CD14-positive monocyte (primary cell): Measurements from ENCODE around the gene C22orf23. TPM values are rescaled to one million over a fixed set of nuclear protein-coding genes. Genes with fewer than 3 reads are reported as not detected.
A peak's percentile ranks its signal among the peaks of the same experiment; 100 is the strongest.

Experiments used
- DNase-seq, 3 donors: peaks; one replicate each; pipeline ENCODE4 v3.0.0-alpha.2; 2011 to 2022
- H2AFZ ChIP-seq: 2 replicates; pipeline ENCODE4 v1.6.0; 2012; ENCODE audit warnings: mild to moderate bottlenecking, low read depth, low read length, inconsistent platforms; ENCODE audit not compliant: insufficient read depth, poor library complexity, severe bottlenecking
- H3K27ac ChIP-seq, 2 donors: 1 replicate in 1 of 2; 2 replicates in 1 of 2; pipeline ENCODE4 v1.5.1; 2012 to 2013; ENCODE audit warnings: low read length in 2 of 2, control low read depth in 1 of 2, inconsistent platforms in 1 of 2, low read depth in 1 of 2, mild to moderate bottlenecking in 1 of 2
- H3K27me3 ChIP-seq, 2 donors: one replicate each; pipeline versions ENCODE4 v1.6.0 to v1.6.1; 2011 to 2013; ENCODE audit warnings: low read length in 2 of 2; ENCODE audit not compliant: control insufficient read depth in 2 of 2, insufficient read depth in 2 of 2
- H3K36me3 ChIP-seq, 2 donors: replicated peaks in 1 of 2; 1 replicate in 1 of 2; 2 replicates in 1 of 2; pipeline versions ENCODE4 v1.5.1 to v1.6.1; 2012 to 2013; ENCODE audit warnings: low read length in 2 of 2, control low read depth in 1 of 2, inconsistent platforms in 1 of 2, mild to moderate bottlenecking in 1 of 2; ENCODE audit not compliant: insufficient read depth in 2 of 2, control insufficient read depth in 1 of 2
- H3K4me1 ChIP-seq, 2 donors: 1 replicate in 1 of 2; 2 replicates in 1 of 2; pipeline versions ENCODE4 v1.5.1 to v1.6.1; 2012 to 2013; ENCODE audit warnings: low read length in 2 of 2, control low read depth in 1 of 2, inconsistent platforms in 1 of 2, mild to moderate bottlenecking in 1 of 2, moderate library complexity in 1 of 2; ENCODE audit not compliant: insufficient read depth in 2 of 2, control insufficient read depth in 1 of 2
- H3K4me2 ChIP-seq: replicated peaks from 2 replicates; pipeline ENCODE3; 2012; ENCODE audit warnings: low read length, moderate library complexity, mild to moderate bottlenecking; ENCODE audit not compliant: poor library complexity, severe bottlenecking; ENCODE audit errors: extremely low read depth
- H3K4me3 ChIP-seq, 3 experiments: fragments of 200-600 bp in 1 of 3; sonication (generic) in 1 of 3; replicated peaks in 1 of 3; 1 replicate in 2 of 3; 2 replicates in 1 of 3; pipeline ENCODE4 v1.5.1; 2011 to 2013; ENCODE audit warnings: low read length in 3 of 3, mild to moderate bottlenecking in 3 of 3, control low read depth in 2 of 3, low read depth in 2 of 3, inconsistent platforms in 1 of 3, moderate library complexity in 1 of 3
- H3K79me2 ChIP-seq: 2 replicates; pipeline ENCODE4 v1.6.0; 2012; ENCODE audit warnings: mild to moderate bottlenecking, control low read depth, inconsistent platforms, low read length, moderate library complexity; ENCODE audit not compliant: insufficient read depth
- H3K9ac ChIP-seq: 2 replicates; pipeline ENCODE4 v1.6.0; 2017; ENCODE audit warnings: low read length, mild to moderate bottlenecking; ENCODE audit not compliant: insufficient read depth, poor library complexity, severe bottlenecking
- H3K9me3 ChIP-seq, 2 donors: replicated peaks in 1 of 2; 1 replicate in 1 of 2; 2 replicates in 1 of 2; pipeline versions ENCODE4 v1.5.1 to v1.6.1; 2012 to 2013; ENCODE audit warnings: low read length in 2 of 2, control low read depth in 1 of 2; ENCODE audit not compliant: control insufficient read depth in 1 of 2, insufficient read depth in 1 of 2
- H4K20me1 ChIP-seq: 2 replicates; pipeline ENCODE4 v1.6.0; 2012; ENCODE audit warnings: mild to moderate bottlenecking, low read length, control low read depth, moderate library complexity; ENCODE audit not compliant: insufficient read depth
- H3K27ac Mint-ChIP-seq, 7 donors: one replicate each; pipeline ENCODE4 v1.8.0; 2020; ENCODE audit warnings: mild to moderate bottlenecking in 7 of 7, mixed read lengths in 7 of 7, moderate library complexity in 6 of 7, inconsistent platforms in 2 of 7
- H3K27me3 Mint-ChIP-seq, 3 donors: one replicate each; pipeline ENCODE4 v1.8.0; 2021 to 2022; ENCODE audit warnings: low read depth in 3 of 3, mild to moderate bottlenecking in 3 of 3, mixed read lengths in 3 of 3, moderate library complexity in 3 of 3, inconsistent platforms in 1 of 3
- H3K36me3 Mint-ChIP-seq, 2 donors: one replicate each; pipeline ENCODE4 v1.8.0; 2020; ENCODE audit warnings: mixed read lengths in 2 of 2, inconsistent platforms in 1 of 2, mild to moderate bottlenecking in 1 of 2
- H3K4me1 Mint-ChIP-seq: one replicate; pipeline ENCODE4 v1.8.0; 2020; ENCODE audit warnings: mild to moderate bottlenecking, mixed read lengths
- H3K4me3 Mint-ChIP-seq, 2 donors: one replicate each; pipeline ENCODE4 v1.8.0; 2020; ENCODE audit warnings: mild to moderate bottlenecking in 2 of 2, mixed read lengths in 2 of 2, moderate library complexity in 1 of 2
- H3K9me3 Mint-ChIP-seq, 7 donors: one replicate each; pipeline ENCODE4 v1.8.0; 2020 to 2022; ENCODE audit warnings: mixed read lengths in 7 of 7, mild to moderate bottlenecking in 6 of 7, moderate library complexity in 6 of 7, inconsistent platforms in 2 of 7
- CTCF ChIP-seq: fragments of 200-600 bp; IDR thresholded peaks from one replicate; pipeline ENCODE4 v1.8.0; 2022; ENCODE audit warnings: antibody characterized with exemption, mild to moderate bottlenecking
- WGBS: methylation state at CpG from one replicate; pipeline ENCODE4 v1.1.5; 2013; ENCODE audit warnings: missing lambda C conversion rate; ENCODE audit not compliant: insufficient coverage; 5-methylcytosine and 5-hydroxymethylcytosine counted together
- intact Hi-C, 2 donors: fragments of 100-400 bp; cut with micrococcal nuclease; formaldehyde crosslinking; loops; one replicate each; pipeline versions ENCODE4 v1.15.0 to v1.15.1; 2023
- polyA plus RNA-seq, 3 donors: library from polyadenylated mRNA; depleted of rRNA in 1 of 3; unstranded in 2 of 3; stranded (reverse) in 1 of 3; fragments of 300-500 nt in 2 of 3; fragments of >200 nt in 1 of 3; fragmentation: Illumina TruSeq in 2 of 3; gene quantifications; 1 replicate in 2 of 3; 2 replicates in 1 of 3; pipeline ENCODE4 v1.2.3, GENCODE V29; 2012 to 2021

The C22orf23 gene
- polyA plus RNA-seq, 3 donors: not detected

GRCh38 chr22:37905534-37906363, 47.7 kb downstream of the C22orf23 start, which contains the start of gene MICALL1:
MICALL1 (plus strand) TSS chr22:37906297; CDS start chr22:37906423, 126 bp downstream.
- intact Hi-C loops: loop anchor here in 1 of 2 donors (5.0 kb wide), 1 partner anchor 47 kb away; the partner anchor contains the start of genes C22orf23 and POLR2F
- Mint-ChIP-seq H3K27ac (peak within 1 kb of the TSS; percentile 57 to 88 (median 68)), H3K36me3 (no peaks in the 10 kb centered on the region), H3K9me3 (no peaks in the 10 kb centered on the region), H3K27me3 (peaks cover 4 to 12% (median 9%) of the 10 kb centered on the region in 3 donors), H3K4me1 (peaks cover 33% of the 10 kb centered on the region), H3K4me3 (peak within 1 kb of the TSS; percentile 80 to 85)
- Histone ChIP-seq H3K9ac (peak within 1 kb of the TSS; percentile 75), H3K36me3 (no peaks in the 10 kb centered on the region), H2AFZ (peak within 1 kb of the TSS; percentile 90), H3K9me3 (no peaks in the 10 kb centered on the region), H4K20me1 (peaks cover 5% of the 10 kb centered on the region), H3K27me3 (no peaks in the 10 kb centered on the region), H3K27ac (peak within 1 kb of the TSS in 1 of 2 donors; percentile 51), H3K4me1 (peaks cover 13 to 23% of the 10 kb centered on the region in 2 donors), H3K4me3 (peak within 1 kb of the TSS; percentile 35 to 78 (median 59)), H3K4me2 (peak within 1 kb of the TSS; percentile 92), H3K79me2 (no peaks in the 10 kb centered on the region)
- TF ChIP-seq CTCF: peak; percentile 24
- 4% methylated on average over 89 of the region's 90 CpGs for WGBS
- DNase-seq: peak; percentile 43 to 71 (median 65)

GRCh38 chr22:37904572-37905533, 48.5 kb downstream of the C22orf23 start:
- Mint-ChIP-seq H3K9me3 (no peaks in the 10 kb centered on the region), H3K27me3 (peaks cover 5 to 13% (median 9%) of the 10 kb centered on the region in 3 donors), H3K27ac (peak overlapping the region; percentile 57 to 88 (median 64)), H3K4me3 (peak overlapping the region; percentile 80 to 84), H3K36me3 (no peaks in the 10 kb centered on the region), H3K4me1 (peaks cover 33% of the 10 kb centered on the region)
- WGBS: 100% methylated on average over 2 of the region's 10 CpGs
- no peaks in the 10 kb centered on the region for H3K79me2 ChIP-seq
- H3K4me3 ChIP-seq: peak overlapping the region in 1 of 3 experiments; percentile 78
- H2AFZ ChIP-seq: peak overlapping the region; percentile 90
- H3K9ac ChIP-seq: peak overlapping the region; percentile 60
- H3K4me1 ChIP-seq: peaks cover 13 to 23% of the 10 kb centered on the region in 2 donors
- peak overlapping the region; percentile 92 for H3K4me2 ChIP-seq
- no peak for TF ChIP-seq CTCF
- H3K27ac ChIP-seq: no peak overlapping the region
- H3K36me3 ChIP-seq: no peaks in the 10 kb centered on the region
- DNase-seq: peak; percentile 72 to 94 (median 78)
- no peaks in the 10 kb centered on the region for H3K9me3 ChIP-seq
- intact Hi-C loops: loop anchor here in 1 of 2 donors (5.0 kb wide), 1 partner anchor 47 kb away; the partner anchor contains the start of genes C22orf23 and POLR2F
- peaks cover 5% of the 10 kb centered on the region for H4K20me1 ChIP-seq
- no peaks in the 10 kb centered on the region for H3K27me3 ChIP-seq
